HCT116 (cell line): ENCODE results near the gene NEDD4L.

ENCODE experiments used
- CTCF ChIP-seq, 3 experiments: fragments of 200-600 bp in 1 of 3; sonication (generic) in 1 of 3; IDR thresholded peaks in 2 of 3; conservative IDR thresholded peaks in 1 of 3; 2 replicates each; pipeline ENCODE4 v1.5.1; 2012 to 2017; ENCODE audit warnings: low read depth in 2 of 3, low read length in 2 of 3, antibody characterized with exemption in 1 of 3, borderline replicate concordance in 1 of 3, control low read depth in 1 of 3, mild to moderate bottlenecking in 1 of 3, mixed read lengths in 1 of 3, mixed run types in 1 of 3, moderate library complexity in 1 of 3; ENCODE audit not compliant: insufficient read depth in 1 of 3
- EZH2 ChIP-seq: fragments of 200-600 bp; sonication (generic); IDR thresholded peaks from 2 replicates; pipeline ENCODE4 v1.6.1; 2017; ENCODE audit warnings: antibody characterized with exemption, mixed run types
- FOSL1 ChIP-seq: IDR thresholded peaks from 2 replicates; pipeline ENCODE4 v1.6.1; 2012; ENCODE audit warnings: low read depth
- POLR2AphosphoS5 ChIP-seq: IDR thresholded peaks from 2 replicates; pipeline ENCODE4 v1.6.1; 2011; ENCODE audit warnings: mild to moderate bottlenecking, low read depth, low read length, moderate library complexity
- REST ChIP-seq: IDR thresholded peaks from 2 replicates; pipeline ENCODE4 v1.6.1; 2012; ENCODE audit warnings: low read depth

- TF ChIP-seq EZH2 (no peak), FOSL1 (no peak), CTCF (IDR thresholded peaks at IDR 0.05 in 2 of 3, conservative IDR thresholded peaks at IDR 0.05 in 1 of 3; ENCODE audit: borderline replicate concordance in 1 of 3, insufficient read depth in 1 of 3, low read depth in 2 of 3, low read length in 2 of 3) (no peak), REST (no peak), POLR2AphosphoS5 (no peak)
Observed at GRCh38 chr18:58225101-58225500, 181.1 kb downstream of the NEDD4L start.
